Nephron progenitor cell (in vitro differentiated cells): ENCODE measurements around the gene HSD17B1.

Source experiments
- DNase-seq: peaks from one replicate; pipeline ENCODE4 v3.0.0; 2021
- H3K27ac Mint-ChIP-seq: 2 replicates; pipeline ENCODE4 v1.8.0; 2021; ENCODE audit warnings: mild to moderate bottlenecking, moderate library complexity, mixed read lengths
- H3K27me3 Mint-ChIP-seq: 2 replicates; pipeline ENCODE4 v1.8.0; 2021; ENCODE audit warnings: mild to moderate bottlenecking, low read depth, mixed read lengths; ENCODE audit not compliant: poor library complexity
- H3K36me3 Mint-ChIP-seq: 2 replicates; pipeline ENCODE4 v1.8.0; 2021; ENCODE audit warnings: low read depth, mixed read lengths
- H3K4me1 Mint-ChIP-seq: 2 replicates; pipeline ENCODE4 v1.8.0; 2021; ENCODE audit warnings: mixed read lengths
- H3K4me3 Mint-ChIP-seq: 2 replicates; pipeline ENCODE4 v1.8.0; 2021; ENCODE audit warnings: mild to moderate bottlenecking, moderate library complexity, mixed read lengths
- H3K9me3 Mint-ChIP-seq: 2 replicates; pipeline ENCODE4 v1.8.0; 2021; ENCODE audit warnings: mild to moderate bottlenecking, moderate library complexity, mixed read lengths
- CTCF ChIP-seq: fragments of 200-600 bp; sonication (generic); IDR thresholded peaks from 2 replicates; pipeline ENCODE4 v1.5.0; 2021; ENCODE audit warnings: antibody characterized with exemption

The HSD17B1 gene

GRCh38 chr17:42512246-42512645, 40.5 kb upstream of the HSD17B1 start:
- DNase-seq: no peak
- Mint-ChIP-seq H3K4me3 (no peak overlapping the region), H3K27ac (peak overlapping the region; percentile 88), H3K27me3 (peaks cover 7% of the 10 kb centered on the region), H3K36me3 (peaks cover 48% of the 10 kb centered on the region), H3K4me1 (peaks cover 24% of the 10 kb centered on the region), H3K9me3 (no peaks in the 10 kb centered on the region)
- TF ChIP-seq CTCF: no peak

GRCh38 chr17:42512733-42513251, 39.9 kb upstream of the HSD17B1 start:
- peaks cover 43% of the 10 kb centered on the region for H3K36me3 Mint-ChIP-seq
- peaks cover 7% of the 10 kb centered on the region for H3K27me3 Mint-ChIP-seq
- no peak for DNase-seq
- no peaks in the 10 kb centered on the region for H3K9me3 Mint-ChIP-seq
- peak overlapping the region; percentile 38 for H3K27ac Mint-ChIP-seq
- H3K4me3 Mint-ChIP-seq: no peak overlapping the region
- peaks cover 24% of the 10 kb centered on the region for H3K4me1 Mint-ChIP-seq
- no peak for TF ChIP-seq CTCF

- H3K9me3 Mint-ChIP-seq: no peaks in the 10 kb centered on the region
- TF ChIP-seq CTCF: no peak
Observed at GRCh38 chr17:42513686-42514085, 39.0 kb upstream of the HSD17B1 start.

GRCh38 chr17:42514279-42514678, 38.4 kb upstream of the HSD17B1 start:
- DNase-seq: no peak
- H3K27me3 Mint-ChIP-seq: peaks cover 7% of the 10 kb centered on the region
- peaks cover 28% of the 10 kb centered on the region for H3K36me3 Mint-ChIP-seq
- no peak overlapping the region for H3K27ac Mint-ChIP-seq
- H3K4me3 Mint-ChIP-seq: no peak overlapping the region
- peaks cover 35% of the 10 kb centered on the region for H3K4me1 Mint-ChIP-seq
- no peak for TF ChIP-seq CTCF
- no peaks in the 10 kb centered on the region for H3K9me3 Mint-ChIP-seq

More at GRCh38 chr17:42513686-42514085, 39.0 kb upstream of the HSD17B1 start:
- H3K27me3 Mint-ChIP-seq: peaks cover 7% of the 10 kb centered on the region
- peaks cover 34% of the 10 kb centered on the region for H3K36me3 Mint-ChIP-seq
- H3K4me3 Mint-ChIP-seq: no peak overlapping the region
- H3K4me1 Mint-ChIP-seq: peaks cover 29% of the 10 kb centered on the region
- DNase-seq: no peak
- H3K27ac Mint-ChIP-seq: no peak overlapping the region

- Mint-ChIP-seq H3K27ac (peak overlapping the region; percentile 34), H3K9me3 (no peaks in the 10 kb centered on the region), H3K4me3 (no peak overlapping the region), H3K4me1 (peaks cover 41% of the 10 kb centered on the region), H3K27me3 (peaks cover 7% of the 10 kb centered on the region), H3K36me3 (peaks cover 24% of the 10 kb centered on the region)
- DNase-seq: no peak
- no peak for TF ChIP-seq CTCF
Observed at GRCh38 chr17:42514867-42515266, 37.9 kb upstream of the HSD17B1 start.

- DNase-seq: peak; percentile 83
- peaks cover 68% of the 10 kb centered on the region for H3K4me1 Mint-ChIP-seq
- no peaks in the 10 kb centered on the region for H3K9me3 Mint-ChIP-seq
- H3K27ac Mint-ChIP-seq: no peak overlapping the region
- H3K27me3 Mint-ChIP-seq: peaks cover 3% of the 10 kb centered on the region
- H3K36me3 Mint-ChIP-seq: peaks cover 19% of the 10 kb centered on the region
- peak; percentile 83 for TF ChIP-seq CTCF
- H3K4me3 Mint-ChIP-seq: no peak overlapping the region
Observed at GRCh38 chr17:42517516-42517915, 35.2 kb upstream of the HSD17B1 start.
